Measurements from ENCODE around the gene NPIPB2. TPM values are rescaled to one million over a fixed set of nuclear protein-coding genes. Genes with fewer than 3 reads are reported as not detected.
"Not testable (repeated sequence)": the region's sequence is repeated elsewhere in the genome, so short reads cannot be mapped to it uniquely, and the experiment has no call there.

Gene NPIPB2
- total RNA-seq, 1 experiment from 2014 or later: 4.3 TPM

DNA sequence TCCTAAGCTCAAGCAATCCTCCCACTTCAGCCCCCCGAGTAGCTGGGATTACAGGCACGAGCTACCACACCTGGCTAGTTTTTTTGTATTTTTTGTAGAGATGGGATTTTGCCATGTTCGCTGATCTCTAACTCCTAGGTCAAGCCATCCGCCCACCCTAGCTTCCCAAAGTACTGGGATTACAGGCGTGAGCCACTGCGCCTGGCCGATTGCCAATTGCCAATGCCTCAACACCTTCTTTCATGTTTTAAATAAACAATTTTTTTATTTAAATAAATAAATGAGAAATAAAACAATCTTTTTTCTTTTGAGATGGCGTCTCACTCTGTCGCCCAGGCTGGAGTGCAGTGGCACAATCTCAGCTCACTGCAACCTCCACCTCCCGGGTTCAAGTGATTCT is 17.8 kb downstream of the NPIPB2 start:
- not testable (repeated sequence) for H3K27ac ChIP-seq; H3K4me1 ChIP-seq; H3K27me3 ChIP-seq; H3K4me3 ChIP-seq; H3K9me3 ChIP-seq (replicated peaks); DNase-seq; H3K36me3 ChIP-seq

DNA sequence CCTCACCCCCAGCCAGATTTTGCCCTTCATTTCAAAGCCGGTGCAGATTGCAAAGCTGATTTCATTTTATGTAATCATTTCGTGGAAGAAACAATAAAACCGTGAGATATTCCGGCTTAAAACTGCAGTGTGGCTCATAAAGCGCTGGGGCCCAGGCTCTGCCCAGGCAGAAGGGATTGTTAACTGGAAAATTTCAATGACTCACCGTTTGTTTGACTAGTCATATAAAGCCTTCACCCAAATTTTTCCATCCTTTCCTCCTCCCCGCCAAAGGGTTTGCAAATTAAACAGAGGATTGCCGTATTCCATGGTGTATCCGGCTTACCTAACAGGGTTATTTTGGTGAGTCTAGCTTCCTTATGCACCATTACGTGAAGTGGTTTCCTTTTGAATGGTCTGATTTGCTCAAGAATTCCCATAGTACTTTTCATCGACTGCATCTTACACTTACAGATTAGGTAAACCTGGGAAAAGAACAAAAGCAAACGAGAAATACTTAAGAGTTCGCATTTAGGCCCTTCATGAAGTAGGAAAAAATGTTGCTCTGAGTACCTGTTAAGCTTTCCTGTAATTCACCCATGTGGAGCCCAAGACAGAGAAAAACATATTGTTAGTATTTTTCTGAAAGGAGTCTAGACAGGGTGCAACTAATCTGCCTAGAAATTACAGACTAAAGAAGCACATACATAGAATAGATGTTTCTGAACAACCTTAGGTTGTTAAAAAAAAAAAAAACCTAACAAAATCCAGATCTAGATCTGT is 25.1 kb downstream of the NPIPB2 start:
- peak overlapping the region; percentile 32 for H3K27ac ChIP-seq
- no peaks in the 10 kb centered on the region for H3K9me3 ChIP-seq (replicated peaks)
- no peak for DNase-seq
- peak overlapping the region; percentile 78 for H3K4me3 ChIP-seq
- H3K27me3 ChIP-seq: 0 out of 2 replicates have a peak, but pooled peaks cover 4% of the 10 kb centered on the region
- peaks cover 5% of the 10 kb centered on the region; the same call in 1 of the 2 replicates for H3K36me3 ChIP-seq
- H3K4me1 ChIP-seq: peaks cover 4% of the 10 kb centered on the region; the same call in 1 of the 2 replicates

DNA sequence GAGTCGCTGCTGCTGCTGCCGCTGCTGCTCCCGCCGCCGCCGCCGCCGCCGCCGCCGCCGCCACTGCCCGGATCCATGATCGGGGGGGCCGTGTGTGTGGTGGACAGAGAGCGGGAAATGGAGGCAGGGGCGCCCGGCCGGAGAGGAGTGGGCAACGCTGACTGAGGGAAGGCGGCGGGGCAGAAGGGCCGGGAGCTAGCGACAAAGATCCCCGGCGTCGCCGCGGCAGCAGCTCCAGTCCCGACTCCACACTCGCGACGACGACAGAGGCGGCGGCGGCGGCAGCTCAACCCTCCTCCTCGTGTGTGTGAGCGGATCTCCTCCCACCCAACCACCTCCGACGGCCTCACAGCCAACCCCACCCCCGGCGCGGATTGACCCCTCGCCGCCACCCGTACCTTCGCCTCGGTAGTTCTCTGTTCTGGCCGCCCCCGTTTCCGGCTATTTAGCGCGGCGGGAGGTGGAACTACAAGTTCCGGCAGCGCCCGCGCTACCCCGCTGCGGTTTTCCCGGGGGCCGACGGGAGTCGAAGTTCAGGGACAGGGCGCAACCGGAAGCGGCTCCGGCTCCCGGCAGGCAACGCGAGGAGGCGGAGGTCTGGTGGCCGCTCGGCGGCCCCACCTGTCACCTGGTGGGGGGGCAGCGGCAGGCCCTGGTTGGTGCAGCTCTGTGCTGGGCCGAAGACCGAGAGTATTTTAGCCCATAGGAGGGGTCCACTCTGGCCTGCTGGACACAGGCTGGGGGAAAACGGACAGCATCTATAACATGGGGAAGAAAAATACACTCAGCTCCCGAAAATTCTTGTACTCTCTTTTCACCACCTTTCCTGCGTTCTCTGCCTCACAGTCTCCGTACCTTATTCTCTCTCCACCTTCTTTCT is 26.0 kb downstream of the NPIPB2 start, which contains the start of gene GSPT1:
Gene GSPT1, minus strand, starts transcription at position 313 of the 880 bp plus-strand sequence. Its CDS starts 236 bp downstream, at position 77.
- peaks cover 4% of the 10 kb centered on the region; the same call in 1 of the 2 replicates for H3K4me1 ChIP-seq
- H3K27me3 ChIP-seq: 0 out of 2 replicates have a peak, but pooled peaks cover 4% of the 10 kb centered on the region
- peak within 1 kb of the TSS; percentile 78 for H3K4me3 ChIP-seq
- H3K9me3 ChIP-seq (replicated peaks): no peaks in the 10 kb centered on the region
- DNase-seq: peak; percentile 97 to 98
- peaks cover 5% of the 10 kb centered on the region; the same call in 1 of the 2 replicates for H3K36me3 ChIP-seq
- H3K27ac ChIP-seq: peak within 1 kb of the TSS; percentile 59

DNA sequence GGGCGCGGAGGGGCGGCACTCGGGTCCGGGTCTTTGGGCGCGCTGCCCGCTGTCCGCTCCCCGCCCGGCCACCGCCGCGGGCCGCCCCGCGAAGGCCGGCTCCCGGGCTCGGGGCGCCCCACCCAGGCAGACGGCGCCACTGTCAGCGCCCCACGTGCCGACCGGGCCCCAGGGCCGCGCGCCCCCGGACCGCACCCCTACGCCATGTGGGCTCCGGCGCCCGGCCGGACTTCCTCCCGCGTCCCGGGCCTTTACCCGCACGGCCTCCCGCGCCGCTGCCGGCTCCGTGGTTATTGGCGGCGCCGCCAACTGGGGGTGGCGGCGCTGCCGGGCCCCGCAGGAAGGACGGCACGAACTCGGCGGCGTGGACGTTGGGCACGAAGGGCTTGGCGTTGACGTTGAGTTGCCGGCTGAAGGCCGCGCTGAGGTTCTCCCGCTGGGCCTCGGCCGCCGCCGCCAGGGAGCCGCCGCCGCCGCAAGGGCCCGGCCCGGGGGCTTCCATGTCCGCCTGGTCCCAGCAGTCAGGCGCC is 26.7 kb downstream of the NPIPB2 start:
- peak in 1 of 2 experiments; percentile 30 for DNase-seq
- Histone ChIP-seq H3K4me1 (peaks cover 4% of the 10 kb centered on the region; the same call in 1 of the 2 replicates), H3K9me3 (replicated peaks) (no peaks in the 10 kb centered on the region), H3K27me3 (0 out of 2 replicates have a peak, but pooled peaks cover 1% of the 10 kb centered on the region), H3K4me3 (peak overlapping the region; percentile 78), H3K36me3 (peaks cover 5% of the 10 kb centered on the region; the same call in 1 of the 2 replicates), H3K27ac (peak overlapping the region; percentile 59)

DNA sequence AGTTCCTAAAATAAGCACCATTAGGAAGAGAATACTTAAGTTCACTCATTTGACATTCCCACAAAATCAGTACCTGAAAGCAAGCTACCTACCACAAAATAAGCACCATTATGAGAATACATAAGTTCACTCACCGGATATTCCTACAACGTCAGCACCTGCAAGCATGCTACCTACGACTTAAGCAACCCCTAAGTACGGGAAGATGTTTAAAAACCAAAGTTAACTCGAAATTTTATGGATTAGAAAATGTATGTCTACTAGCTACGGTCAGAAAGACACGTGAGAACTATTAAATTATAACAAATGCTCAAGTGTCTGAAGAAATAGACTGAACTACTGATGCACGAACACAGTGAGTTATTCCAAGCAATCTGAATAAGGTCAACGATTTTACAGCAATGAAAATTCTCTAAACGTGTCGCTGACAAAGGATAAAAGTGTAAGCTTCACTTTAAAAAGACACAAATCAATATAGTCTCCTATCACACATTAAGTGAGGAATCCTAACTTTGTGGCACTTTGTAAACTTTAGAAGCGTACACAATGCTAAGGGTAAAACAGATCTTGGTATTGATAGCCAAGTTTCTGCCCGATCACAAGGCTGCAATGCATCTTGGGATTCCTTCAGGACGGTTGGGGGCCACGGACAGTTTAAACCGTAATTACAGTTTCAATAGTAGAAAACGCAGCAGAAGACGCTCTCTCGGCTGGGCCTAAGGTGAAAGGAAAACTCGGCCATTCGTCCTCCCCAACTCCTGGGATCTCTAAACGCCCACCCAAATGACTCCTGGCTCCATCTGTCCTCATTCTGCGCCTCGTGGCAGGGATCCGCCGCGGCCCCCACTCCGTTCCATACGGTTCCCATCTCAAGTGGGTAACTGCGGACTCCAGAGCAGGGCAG is 27.4 kb downstream of the NPIPB2 start:
- Histone ChIP-seq H3K4me3 (peak overlapping the region; percentile 78), H3K9me3 (replicated peaks) (no peaks in the 10 kb centered on the region), H3K27me3 (no peaks in the 10 kb centered on the region), H3K4me1 (peaks cover 4% of the 10 kb centered on the region; the same call in 1 of the 2 replicates), H3K27ac (peak overlapping the region; percentile 40), H3K36me3 (peaks cover 5% of the 10 kb centered on the region; the same call in 1 of the 2 replicates)
- peak; percentile 17 to 26 for DNase-seq

DNA sequence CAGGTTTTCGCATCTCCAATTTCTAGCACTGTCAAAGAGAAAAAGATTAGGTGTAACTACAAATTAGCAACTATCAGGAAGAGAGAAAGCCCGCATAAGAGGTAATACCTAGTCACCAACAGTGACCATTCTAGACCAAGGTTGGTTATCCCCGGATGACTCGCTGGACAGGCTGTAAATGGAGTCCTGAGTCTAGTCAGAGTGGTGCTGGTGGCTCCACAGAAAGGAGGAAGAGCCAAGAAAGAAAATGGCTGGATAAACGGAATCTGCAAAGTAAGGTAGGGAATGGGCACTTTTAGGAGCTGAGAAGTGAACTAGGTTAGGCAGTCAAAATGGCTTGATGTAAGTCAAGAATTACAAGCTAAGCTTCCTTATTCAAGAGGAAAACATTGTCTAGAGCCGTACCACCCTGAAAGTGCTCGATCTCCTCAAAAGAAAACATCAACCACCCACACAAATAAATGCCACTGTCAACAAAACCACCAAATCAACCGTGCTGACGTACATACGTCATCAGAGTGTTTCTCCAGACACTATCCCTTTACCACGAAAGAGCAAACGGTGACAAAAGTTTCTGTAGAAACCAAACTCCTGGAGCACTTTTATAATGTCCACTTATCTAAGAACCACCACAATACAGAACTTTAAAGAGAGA is 28.3 kb downstream of the NPIPB2 start:
- Histone ChIP-seq H3K27me3 (no peaks in the 10 kb centered on the region), H3K27ac (no peak overlapping the region), H3K4me3 (peak overlapping the region; percentile 78), H3K36me3 (peaks cover 10% of the 10 kb centered on the region; the same call in 1 of the 2 replicates), H3K9me3 (replicated peaks) (no peaks in the 10 kb centered on the region), H3K4me1 (peaks cover 4% of the 10 kb centered on the region; the same call in 1 of the 2 replicates)
- no peak for DNase-seq

DNA sequence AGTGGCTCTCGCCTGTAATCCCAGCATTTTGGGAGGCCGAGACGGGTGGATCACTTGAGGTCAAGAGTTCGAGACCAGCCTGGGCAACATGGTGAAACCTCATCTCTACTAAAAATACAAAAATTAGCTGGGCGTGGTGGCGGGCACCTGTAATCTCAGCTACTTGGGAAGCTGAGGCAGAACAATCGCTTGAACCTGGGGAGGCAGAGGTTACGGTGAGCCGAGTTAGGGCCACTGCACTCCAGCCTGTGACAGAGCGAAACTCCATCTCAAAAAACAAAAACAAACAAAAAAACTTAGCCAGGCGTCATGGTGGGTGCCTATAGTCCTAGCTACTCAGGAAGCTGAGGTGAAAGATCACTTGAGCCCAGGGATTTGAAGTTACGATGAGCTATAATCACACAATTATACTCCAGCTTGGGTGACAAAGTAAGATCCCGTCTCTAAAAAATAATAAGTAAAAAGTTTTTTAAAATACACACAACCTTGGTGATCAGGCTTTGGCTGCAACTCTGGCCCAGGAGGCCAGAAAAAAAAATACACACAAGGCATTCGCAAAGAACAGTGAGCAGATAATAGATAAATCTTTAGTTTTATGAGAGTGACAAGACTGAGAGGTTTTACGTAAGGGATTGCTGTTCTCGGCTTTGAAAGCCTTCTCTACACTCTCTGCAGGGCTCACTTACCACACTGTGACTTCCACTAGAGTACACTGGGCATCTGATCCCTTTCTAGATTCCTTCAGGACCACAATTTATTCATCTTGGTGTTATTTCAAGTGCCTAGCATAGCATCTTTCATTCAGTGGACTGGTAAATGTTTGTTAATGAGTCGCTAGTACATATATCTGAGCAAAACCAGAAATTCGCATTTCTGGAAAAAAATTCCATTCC is 31.9 kb downstream of the NPIPB2 start:
- Histone ChIP-seq H3K36me3 (peaks cover 30% of the 10 kb centered on the region), H3K27ac (no peak overlapping the region), H3K9me3 (replicated peaks) (no peaks in the 10 kb centered on the region), H3K4me3 (no peak overlapping the region), H3K4me1 (peaks cover 4% of the 10 kb centered on the region; the same call in 1 of the 2 replicates), H3K27me3 (no peaks in the 10 kb centered on the region)
- DNase-seq: no peak

DNA sequence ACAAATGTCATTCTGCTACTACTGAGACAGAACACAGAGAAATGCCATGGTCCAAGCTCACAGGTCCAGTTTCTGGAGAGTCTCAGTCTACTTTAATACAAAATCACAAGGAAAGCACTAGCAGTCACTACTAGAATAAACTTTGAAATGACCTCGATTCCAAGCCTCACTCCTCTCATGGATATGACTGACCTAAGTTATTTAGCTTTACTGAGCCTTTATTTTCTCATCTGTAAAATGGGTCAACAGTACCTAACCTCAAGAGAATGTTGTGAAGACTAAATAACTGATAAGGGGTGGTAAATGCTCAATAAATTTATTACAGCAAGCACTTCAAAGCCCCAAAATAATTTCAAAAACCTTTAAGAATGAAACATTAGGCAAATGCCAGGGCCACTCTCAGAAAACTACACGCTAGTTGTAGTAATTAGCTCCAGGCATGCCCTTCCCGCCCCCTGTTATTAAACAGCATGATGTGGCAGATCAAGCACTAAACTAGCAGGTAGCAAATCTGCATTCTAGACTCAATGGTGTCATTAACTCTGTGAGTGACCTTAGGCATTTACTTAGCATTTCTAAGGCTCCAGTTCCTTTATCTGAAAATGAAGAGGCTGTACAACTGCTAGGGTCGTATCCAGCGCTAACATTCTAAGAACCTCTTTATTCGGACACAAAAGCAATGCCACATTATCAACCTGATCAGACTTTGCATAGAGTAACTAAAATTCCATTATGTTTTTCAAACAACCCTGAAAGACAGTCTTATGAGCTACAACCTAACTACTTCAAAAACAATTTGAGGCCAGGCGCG is 34.5 kb downstream of the NPIPB2 start:
- Histone ChIP-seq H3K27me3 (no peaks in the 10 kb centered on the region), H3K9me3 (replicated peaks) (no peaks in the 10 kb centered on the region), H3K4me1 (no peaks in the 10 kb centered on the region), H3K36me3 (peaks cover 29% of the 10 kb centered on the region), H3K4me3 (no peak overlapping the region), H3K27ac (no peak overlapping the region)
- no peak for DNase-seq

DNA sequence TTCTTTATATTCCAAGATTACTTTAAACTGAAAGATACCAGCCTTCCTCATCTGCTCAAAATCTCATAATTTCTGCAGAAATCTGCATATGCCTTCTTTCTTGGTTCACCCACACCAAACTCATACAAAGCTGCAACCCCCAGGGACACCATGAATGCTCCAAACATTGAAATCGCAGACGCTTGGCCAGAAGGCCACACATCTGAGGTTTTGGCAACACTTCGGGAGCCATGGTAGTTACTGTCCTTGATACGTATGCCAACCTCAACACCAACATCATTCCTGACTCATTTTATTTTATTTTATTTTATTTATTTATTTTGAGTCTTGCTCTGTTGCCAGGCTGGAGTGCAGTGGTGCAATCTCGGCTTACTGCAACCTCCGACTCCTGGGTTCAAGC is 37.9 kb downstream of the NPIPB2 start:
- Histone ChIP-seq H3K36me3 (peaks cover 25% of the 10 kb centered on the region), H3K27me3 (no peaks in the 10 kb centered on the region), H3K4me3 (no peak overlapping the region), H3K4me1 (no peaks in the 10 kb centered on the region), H3K9me3 (replicated peaks) (no peaks in the 10 kb centered on the region), H3K27ac (no peak overlapping the region)
- DNase-seq: no peak

DNA sequence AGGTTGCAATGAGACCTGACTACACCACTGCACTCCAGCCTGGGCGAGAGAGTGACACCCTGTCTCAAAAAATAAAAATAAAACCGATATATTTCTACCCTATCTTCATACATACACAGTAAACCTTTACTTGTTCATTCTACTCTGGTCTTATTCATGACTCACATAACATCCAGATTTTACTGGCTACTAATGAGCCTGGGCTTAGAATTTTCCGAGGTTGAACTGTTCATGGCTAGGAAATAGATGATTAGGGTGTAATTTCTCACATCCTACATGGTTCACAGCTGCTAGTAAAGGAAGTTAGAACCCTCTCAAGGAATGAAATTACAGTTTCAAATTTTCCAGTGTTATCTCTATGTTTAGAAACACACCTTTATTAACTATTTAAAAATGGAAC is 40.8 kb downstream of the NPIPB2 start:
- peaks cover 21% of the 10 kb centered on the region; the same call in 1 of the 2 replicates for H3K36me3 ChIP-seq
- no peaks in the 10 kb centered on the region for H3K9me3 ChIP-seq (replicated peaks)
- no peak for DNase-seq
- H3K4me3 ChIP-seq: no peak overlapping the region
- H3K4me1 ChIP-seq: no peaks in the 10 kb centered on the region
- no peak overlapping the region for H3K27ac ChIP-seq
- H3K27me3 ChIP-seq: no peaks in the 10 kb centered on the region

DNA sequence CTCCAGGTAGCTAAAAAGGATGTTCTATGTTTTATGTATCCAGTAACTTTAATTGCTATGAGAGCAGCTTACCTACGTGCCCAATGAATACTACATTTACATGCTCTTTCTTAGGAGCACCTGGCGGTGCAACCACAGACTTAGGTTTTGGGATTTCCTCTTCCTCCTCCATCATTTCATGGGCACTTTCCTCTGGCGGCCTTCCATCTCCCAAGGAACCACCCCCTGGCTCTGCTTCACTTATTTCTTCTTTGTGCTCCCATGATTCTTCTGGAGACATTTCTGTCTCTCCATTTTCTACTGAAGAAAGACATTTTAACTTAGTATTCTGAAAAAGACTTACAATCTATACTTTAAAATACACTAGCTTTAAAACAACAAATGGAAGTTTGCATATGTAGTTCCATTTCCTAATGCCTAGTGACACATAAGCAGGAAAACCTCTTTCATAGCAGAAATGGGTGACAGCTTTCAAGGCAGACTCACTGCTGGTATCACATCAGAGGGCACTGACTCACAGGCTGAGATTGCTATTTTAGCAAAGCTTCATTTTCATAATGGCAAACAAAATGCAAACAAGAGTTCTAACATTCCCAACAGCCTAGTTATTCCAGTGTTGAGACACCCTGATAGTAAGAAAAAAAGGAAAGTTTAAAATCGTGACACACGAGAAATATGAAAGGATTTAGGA is 45.2 kb downstream of the NPIPB2 start:
- H3K27ac ChIP-seq: no peak overlapping the region
- no peaks in the 10 kb centered on the region for H3K4me1 ChIP-seq
- no peak for DNase-seq
- no peaks in the 10 kb centered on the region for H3K9me3 ChIP-seq (replicated peaks)
- H3K4me3 ChIP-seq: no peak overlapping the region
- peaks cover 35% of the 10 kb centered on the region for H3K36me3 ChIP-seq
- no peaks in the 10 kb centered on the region for H3K27me3 ChIP-seq

Measured in SJCRH30 (cell line).